Activated CD4-positive, alpha-beta T cell treated with anti-CD3 and anti-CD28 coated beads, Interleukin-2, Interleukin-4, amounts not matched to agents 100 ng/mL and 50 ng/mL, durations not matched to agents 16 hours and 8 hours (primary cell): ENCODE results near the gene RNF186.
A peak's percentile ranks its signal among the peaks of the same experiment; 100 is the strongest.
"Not testable (repeated sequence)": the region's sequence is repeated elsewhere in the genome, so short reads cannot be mapped to it uniquely, and the experiment has no call there.

Source experiments
- DNase-seq: peaks from one replicate; pipeline ENCODE4 v3.0.0-alpha.2; 2020; ENCODE audit warnings: low spot score

RNF186 gene

DNA sequence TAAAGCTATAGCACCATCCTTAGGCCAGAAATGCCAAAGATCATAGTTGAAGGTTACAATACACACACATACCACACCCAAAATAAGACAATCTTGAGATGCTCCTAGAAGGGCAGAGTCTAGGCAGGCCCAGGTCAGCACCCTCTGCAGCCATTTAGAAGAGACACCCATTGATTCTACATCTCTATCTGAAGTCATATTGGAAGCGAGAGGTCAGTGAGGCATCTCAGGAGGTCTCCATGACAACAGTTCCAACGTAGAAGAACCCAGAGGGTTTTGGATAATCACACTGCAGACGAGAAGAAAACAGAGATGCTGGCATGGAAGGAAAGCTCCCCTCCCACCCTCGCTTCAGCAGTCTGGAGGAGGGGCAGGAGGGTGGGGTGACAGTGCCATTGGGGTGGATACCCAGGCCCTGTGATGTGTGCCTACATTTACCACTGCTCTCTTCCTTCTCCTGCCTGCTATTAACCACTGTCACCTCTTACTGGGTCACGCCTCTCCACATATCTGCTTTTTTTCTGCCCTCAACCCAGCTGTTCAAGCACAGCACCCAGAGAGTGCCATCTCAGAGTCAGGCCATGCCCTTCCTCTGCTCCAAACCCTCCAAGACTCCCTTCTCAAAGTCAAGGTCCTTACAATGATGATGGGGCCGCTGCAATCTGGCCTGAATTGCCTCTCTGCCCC, 21.6 kb downstream of the RNF186 start:
- DNase-seq: no peak

DNA sequence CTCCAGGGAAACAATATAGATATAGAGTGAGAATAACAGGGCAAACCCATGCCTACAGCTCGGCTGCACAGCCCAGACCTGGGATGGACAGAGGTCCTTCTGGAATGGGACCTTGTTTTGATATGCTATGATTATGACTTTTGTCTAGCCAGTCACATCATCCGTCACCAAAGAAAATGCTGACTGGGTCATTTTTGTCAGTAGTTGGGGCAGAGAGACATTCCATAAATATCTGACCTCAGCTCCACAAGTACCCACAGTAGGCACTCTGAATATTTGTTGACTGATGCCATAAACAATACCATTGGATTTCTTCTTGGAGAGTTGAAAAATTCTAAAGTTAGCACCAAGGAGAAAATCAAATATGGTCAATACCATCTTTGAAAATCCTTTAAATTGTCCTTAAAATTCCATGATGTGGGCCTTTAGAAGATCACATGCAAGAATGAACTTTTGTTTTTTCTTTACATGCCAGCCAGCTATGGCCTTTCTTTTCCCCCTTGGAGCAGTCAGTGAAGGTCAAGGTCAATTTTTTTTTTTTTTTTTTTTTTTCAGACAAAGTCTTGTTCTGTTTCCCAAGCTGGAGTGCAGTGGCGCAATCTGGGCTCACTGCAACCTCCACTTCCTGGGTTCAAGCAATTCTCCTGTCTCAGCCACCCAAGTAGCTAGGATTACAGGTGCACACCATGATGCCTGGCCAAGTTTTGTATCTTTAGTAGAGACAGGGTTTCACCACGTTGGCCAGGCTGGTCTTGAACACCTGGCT, 22.7 kb downstream of the RNF186 start:
- DNase-seq: no peak

DNA sequence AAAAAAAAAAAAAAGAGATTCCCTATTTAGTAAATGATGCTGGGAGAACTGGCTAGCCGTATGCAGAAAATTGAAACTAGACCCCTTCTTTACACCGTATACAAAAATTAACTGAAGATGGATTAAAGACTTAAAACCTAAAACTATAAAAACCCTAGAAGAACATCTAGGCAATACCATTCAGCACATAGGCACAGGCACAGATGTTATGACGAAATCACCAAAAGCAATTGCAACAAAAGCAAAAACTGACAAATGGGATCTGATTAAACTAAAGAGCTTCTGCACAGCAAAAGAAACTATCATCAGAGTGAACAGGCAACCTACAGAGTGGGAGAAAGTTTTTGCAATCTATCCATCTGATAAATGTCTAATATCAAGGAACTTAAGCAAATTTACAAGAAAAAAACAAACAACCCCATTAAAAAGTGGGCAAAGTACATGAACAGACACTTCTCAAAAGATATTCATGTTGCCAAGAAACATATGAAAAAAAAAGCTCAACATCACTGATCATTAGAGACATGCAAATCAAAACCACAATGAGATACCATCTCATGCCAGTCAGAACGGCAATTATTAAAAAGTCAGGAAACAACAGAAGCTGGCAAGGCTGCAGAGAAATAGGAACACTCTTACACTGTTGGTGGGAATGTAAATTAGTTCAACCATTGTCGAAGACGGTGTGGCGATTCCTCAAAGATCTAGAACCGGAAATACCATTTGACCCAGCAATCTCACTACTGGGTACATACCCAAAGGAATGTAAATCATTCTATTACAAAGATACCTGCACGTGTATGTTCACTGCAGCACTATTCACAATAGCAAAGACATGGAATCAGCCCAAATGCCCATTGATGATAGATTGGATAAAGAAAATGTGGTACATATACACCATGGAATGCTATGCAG, 24.8 kb downstream of the RNF186 start:
- not testable (repeated sequence) for DNase-seq

DNA sequence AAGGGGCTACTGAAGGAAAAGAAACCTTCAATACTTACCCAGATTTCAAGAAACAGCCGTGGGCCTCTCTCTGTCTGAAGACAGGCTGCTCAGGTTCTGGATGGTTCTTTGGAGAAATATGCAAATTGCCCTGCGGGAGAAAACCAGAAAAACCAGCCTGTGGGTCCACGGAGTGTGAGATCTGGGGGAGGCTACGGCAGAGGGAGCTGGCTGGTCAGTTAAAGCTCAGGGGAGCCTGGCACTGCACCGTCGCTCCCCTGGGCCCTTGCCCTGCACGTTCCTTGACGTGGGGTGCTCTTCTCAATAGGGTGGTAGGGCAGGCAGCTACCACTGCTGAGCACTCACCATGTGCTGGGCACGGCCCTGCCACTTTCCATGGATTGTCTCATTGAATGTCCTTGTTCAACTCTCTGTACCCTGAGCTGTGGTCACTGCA, 28.1 kb downstream of the RNF186 start:
- no peak for DNase-seq

DNA sequence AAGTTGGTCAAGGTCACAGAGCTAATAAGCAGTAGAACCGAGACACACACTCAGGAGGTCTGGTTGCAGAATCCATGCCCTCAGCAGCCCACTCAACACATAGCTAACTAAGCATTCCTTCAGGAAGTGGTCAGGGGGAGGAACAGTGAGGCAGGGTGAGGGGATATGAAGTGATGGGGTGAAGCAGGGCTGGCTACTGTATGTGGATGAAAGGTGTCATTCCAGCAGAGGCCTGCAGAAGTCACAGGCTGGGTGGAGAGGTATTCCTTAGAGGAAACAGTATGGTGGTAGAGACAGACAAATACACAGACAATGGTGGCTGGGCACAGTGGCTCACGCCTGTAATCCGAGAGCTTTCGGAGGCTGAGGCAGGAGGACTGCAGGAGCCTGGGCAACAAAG, 29.4 kb downstream of the RNF186 start:
- no peak for DNase-seq

DNA sequence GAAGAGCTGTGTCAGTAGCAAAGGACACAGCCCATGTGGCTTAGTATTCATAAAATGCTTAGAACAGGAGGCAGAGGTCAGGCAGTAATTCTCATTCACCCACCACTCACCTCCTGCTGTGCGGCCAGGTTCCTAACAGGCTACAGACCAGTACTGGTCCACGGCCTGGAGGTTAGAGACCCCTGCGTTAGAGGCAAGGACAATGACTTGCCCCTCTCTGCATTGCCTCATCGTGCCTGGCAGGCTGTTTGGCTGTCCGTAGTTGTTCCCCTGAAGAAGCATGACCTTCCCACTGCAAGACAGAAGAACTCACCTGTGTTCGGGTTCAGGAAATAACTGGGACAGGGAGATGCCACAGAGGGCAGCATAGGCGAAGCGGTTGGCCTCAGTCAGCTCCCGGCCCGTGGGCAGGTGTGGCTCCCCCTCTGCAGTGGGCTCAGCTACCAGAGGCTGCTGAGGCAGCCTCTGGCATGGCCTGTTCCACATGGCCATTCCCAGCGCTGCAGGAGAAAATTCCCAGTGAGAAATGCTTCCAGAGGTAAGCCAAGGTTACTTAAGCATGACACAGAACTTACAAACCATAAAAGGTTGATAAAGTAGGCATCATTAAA, 34.7 kb downstream of the RNF186 start:
- DNase-seq: no peak

DNA sequence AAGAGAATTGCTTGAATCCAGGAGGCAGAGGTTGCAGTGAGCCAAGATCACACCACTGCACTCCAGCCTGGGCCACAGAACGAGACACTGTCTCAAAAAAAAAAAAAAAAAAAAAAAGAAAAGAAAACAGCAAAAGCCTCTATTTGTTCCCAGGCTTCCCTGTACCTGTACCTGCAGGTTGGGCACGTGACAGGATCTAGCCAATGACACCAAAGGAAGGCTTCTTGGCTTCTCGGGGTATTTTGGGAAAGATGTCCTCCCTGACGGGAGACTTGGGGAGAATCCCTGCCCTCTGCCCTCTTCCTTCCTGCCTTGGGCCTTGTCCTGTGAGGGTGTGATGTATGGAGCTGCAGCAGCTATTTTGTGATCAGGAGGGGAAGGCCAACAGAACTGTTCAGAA, 38.1 kb downstream of the RNF186 start:
- no peak for DNase-seq

DNA sequence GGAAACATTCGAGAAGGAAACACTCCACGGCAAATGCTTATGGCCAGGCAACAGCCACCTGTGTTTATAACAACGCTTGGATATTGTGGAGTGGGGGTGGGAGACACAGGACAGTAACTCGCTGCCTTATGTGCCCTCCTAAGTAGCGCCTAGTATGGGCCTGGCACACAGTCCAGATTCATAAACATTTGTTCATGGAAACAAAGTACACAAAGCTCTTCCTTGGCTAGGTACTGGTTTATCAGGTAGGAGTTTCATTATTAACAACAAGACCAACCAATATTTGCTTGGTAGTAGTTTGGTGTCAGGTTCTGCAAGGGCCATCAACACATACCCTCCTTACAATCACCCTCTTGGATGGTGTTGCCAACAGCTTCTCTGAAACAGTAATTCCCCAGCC, 38.8 kb downstream of the RNF186 start:
- no peak for DNase-seq

DNA sequence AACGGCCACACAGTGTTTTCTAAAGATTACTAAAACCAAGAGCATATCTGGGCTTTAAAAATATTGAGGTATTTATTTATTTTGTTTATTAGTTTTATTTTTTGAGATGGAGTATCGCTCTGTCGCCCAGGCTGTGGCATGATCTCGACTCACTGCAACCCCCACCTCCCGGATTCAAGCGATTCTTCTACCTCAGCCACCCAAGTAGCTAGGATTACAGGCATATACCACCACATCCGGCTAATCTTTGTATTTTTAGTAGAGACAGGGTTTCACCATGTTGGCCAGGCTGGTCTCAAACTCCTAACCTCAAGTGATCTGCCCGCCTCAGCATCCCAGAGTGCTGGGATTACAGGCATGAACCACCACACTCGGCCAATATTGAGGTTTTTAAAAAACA, 39.3 kb downstream of the RNF186 start:
- no peak for DNase-seq

DNA sequence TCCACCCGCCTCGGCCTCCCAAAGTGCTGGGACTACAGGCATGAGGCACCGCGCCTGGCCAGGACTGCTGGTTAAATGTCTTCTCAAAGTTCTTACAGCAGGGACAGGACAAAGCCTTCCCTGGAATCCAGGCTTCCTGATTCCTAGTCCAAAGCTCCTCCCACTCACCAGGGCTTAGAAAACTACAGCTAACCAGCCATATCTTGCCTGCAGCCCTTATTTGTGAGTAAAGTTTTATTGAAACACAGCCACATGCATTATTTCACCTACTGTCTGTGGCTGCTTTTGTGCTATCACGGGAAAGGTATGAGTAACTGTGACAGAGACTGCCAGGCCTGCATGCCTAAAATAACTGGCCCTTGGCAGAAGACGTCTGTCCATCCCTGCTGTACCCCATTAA, 39.8 kb downstream of the RNF186 start:
- no peak for DNase-seq

DNA sequence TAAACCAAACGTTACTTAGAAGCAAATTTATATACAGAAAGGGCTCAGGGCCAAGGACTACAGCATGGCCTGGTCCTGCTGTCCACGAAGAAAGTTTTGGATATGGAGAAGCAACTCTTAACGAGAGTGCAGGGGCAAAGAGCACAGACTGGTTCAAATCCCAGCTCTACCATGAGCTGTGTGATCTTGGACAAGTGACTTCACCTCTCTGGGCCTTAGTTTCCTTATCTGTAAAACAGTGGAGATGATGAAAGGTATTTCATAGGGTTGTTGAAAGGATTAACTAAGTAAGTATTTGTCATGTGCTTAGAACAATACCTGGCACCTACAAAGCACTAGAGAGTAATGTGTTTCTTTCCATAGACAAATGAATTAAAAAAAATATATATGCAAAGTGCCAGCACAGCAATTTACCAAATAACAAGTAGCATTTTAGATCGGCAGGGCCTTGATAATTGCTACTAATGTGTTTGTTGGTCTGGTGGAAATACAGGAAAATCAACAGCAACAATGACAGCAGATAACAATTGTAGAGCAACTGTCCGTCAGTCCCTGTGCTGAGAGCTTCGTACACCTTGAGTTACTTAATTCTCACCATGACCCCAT, 40.8 kb downstream of the RNF186 start:
- no peak for DNase-seq

DNA sequence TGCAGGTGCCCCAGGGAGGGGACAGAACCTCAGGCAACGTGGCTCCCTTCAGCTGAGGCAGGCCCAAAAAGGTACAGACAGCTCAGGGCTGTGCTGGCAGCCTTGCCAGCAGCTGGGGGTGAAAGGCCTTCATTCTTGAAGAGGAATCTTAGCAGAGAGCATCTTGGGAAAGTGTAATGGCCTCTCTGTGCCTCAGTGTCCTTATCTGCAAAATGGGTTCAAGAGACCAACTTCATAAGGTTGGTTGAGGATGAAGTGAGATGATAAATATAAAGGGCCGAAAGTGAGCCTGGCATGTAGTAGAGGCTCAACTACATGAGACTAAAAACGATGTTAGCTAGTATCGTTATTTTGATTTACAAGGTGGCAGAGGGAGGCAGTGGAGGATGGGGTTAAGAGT, 41.6 kb downstream of the RNF186 start:
- DNase-seq: no peak

DNA sequence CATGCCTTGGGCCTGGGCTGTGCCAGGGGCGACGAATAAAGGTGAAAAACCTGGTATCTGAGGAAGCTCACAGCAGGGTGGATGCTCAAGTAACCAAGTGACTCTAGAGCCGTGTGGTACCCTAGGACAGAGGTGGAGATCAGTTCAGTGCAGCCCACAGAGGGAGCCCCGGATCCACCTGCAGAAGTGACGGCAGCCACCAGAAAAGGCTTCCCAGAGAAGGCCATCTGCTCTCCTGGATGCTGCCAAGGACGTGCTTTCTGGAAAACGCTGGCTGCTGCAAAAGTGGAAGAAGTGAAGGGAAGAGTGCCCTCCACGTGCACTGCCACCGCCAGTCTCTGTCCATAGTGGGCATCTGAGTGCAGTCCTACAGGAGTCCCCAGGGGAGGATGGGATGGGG, 43.0 kb downstream of the RNF186 start:
- DNase-seq: no peak

DNA sequence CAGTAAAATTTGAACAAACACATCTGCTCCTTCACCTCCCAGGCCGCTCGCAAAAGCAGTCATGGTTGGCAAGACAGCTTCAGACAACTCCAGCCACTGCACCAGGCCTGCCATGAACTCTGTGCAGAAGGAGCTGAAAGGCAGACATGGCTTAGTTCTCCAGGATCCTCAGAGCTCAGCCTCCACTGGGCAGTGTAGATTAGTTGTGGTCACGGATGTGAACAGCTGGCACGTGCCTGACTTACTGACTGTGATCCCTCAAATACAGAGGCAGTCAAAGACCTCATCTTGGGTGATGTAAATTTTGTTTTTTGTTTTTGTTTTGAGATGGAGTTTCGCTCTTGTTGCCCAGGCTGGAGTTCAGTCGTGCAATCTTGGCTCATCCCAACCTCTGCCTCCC, 43.7 kb downstream of the RNF186 start:
- no peak for DNase-seq

DNA sequence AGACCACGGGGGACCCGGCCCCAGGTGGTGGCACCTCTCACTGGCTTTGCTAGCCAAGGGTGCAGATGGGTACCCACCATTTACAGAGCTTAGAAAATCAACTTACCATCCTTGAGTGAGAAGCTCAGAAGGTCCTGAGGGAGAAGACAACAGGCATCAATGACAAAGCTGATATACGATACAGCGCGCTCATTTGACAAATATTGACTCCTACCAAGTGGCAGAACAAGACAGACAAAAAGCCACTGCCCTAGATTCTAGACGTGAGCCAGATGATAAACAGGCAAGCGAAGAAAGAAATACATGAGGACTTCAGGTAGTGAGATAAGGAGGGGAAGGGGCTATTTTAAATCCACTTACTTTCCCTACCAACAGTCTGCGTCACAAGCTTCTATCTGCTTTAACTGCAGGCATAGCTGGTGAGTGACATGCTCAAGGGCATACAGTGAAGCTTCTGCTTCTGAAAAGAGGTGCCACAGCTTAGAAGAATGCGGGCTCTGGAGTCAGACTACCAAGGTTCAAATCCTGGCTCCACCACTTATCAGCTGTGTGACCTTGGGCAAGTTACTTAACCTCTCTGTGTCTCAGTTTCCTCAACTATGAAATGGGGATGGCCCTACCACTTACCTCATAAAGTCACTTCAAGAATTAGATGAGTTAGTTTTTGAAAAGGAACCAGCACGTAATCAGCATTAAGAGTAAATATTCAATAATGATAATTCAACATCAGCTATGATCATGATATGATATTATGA, 44.5 kb downstream of the RNF186 start:
- DNase-seq: no peak

DNA sequence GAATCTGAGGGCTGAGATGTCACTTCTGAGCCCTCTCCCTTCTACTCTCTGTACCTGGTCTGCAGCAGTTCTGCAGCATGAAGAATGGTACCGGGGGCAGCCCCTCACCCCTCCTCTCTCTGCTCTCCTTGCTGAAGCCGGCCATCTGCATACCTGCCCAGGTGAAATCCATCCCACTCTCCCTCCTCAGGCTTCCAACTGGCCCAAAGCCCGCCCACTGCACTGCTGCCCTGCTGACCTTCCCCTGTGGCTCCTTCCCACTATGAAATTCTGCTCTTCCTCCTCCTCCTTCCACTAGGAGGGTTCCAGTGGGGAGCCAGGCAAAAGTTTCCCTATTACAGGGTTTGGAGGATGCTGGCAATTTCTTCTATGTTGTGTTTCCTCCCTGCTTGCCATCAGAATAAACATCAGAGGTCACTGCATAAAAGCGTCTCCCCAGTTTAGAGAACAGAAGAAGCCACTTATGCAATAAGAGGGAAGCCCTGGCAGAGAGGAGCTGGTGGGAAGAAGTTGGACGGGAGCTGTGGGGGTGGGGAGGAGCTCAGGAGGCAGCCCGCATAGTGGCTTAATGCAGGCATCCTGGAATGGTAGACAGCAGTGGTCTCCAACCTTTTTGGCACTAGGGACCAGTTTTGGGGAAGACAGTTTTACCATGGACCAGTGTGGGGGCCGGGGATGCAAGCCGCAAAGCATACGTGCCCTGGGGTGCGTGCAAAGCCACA, 45.7 kb downstream of the RNF186 start:
- no peak for DNase-seq

DNA sequence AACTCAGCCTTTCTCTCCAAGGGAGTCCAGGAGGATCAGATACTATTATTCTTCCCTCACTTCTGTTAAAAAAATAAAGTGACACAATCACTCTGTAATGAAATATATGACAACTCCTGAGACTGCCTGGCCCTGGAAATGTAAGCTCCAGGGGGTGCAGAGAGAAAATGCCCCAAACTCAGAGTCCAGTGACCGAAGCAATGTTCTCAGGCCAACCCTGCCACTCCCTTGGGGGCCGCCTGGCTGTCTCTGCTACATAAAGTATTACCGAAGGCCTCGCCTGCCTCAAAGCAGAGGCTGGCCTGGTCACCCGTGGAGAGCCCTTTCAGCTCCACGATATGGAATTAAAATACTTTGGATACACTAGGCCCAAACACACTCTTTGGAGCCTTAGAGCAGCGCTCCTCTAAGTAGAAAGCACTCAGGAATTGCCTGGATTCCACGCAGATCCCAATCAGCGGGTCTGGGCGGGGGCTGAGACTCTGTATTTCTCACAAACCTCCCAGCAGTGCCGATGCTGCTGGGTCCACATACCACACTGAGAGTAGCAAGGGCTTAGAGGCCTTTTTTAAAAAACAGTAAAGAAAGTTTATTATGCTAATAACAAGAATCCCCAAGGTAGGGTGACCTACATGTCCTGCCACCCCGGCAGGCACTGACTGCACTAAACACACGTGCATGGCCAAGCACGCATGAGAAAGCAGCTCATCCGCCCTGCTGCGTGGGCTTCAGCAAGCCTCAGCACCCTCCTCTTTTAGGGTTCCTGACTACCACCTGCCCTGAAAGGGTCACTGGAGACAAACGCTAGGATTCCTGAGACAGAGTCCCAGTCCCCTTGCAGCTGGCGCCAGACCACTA, 46.5 kb downstream of the RNF186 start:
- DNase-seq: no peak

DNA sequence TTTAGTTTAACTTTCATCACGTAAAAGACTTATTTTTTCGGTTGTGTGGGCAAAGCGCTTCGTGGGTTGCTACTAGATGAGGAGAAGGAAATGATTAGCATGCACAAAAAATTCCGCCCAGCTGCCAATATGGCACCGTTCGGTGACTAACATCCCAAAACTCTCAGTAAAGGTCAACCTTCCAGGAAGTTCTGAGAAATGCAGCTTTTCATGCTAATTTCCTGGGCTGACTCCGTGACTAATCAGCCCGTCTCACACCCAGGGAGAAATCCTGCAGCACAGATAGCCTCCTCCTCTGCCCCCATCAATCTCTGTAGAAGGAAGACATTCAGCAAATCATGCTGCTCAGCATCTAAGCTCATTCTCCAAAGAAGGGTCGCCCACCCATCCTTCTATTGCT, 49.5 kb downstream of the RNF186 start:
- peak; percentile 36 for DNase-seq

DNA sequence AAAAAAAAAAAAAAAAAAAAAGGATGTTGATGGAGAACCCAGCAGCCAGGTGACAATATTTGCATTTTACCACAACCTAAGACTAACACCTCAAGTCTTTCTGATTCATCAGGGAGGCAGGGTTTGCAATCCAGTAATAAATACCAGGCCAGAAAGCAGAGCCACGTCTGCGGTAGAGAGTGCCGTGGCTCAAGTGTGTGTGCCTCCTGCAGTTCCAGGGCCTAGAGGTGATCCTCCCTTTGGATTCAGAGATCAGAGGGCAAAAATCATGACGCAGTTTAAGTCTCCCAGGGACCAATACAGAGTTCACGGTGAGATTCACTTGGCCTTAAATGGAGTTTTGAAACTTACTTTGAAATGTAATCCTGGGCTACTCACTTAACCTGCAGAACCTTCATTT, 50.2 kb downstream of the RNF186 start:
- no peak for DNase-seq
